HCT116 (cell line): Measurements from ENCODE around the gene TRPC4. TPM values are rescaled to one million over a fixed set of nuclear protein-coding genes. Genes with fewer than 3 reads are reported as not detected.

ENCODE experiments used
- ATAC-seq: fragments of 200-7000 bp; cut with Tn5 transposase; 2 replicates; pipeline ENCODE4 v1.9.1; 2020; ENCODE audit warnings: mild to moderate bottlenecking, moderate library complexity
- BruUV-seq: library from RNA; stranded (reverse); fragments of 400-500 nt; replicated peaks from 2 replicates; lab custom pipeline; 2021; lab: Mats Ljungman, UMichigan
- CTCF ChIA-PET: fragments of 300-600 bp; sonication (Branson Sonifier 250); formaldehyde crosslinking; loops from one replicate; lab custom pipeline; 2021; ENCODE audit warnings: antibody characterized with exemption; lab: Charles Lee
- POLR2A ChIA-PET: fragments of 300-600, 350-600 bp; sonication (Branson Sonifier 250); formaldehyde crosslinking; loops from one replicate; lab custom pipeline; 2021; ENCODE audit warnings: antibody characterized with exemption; lab: Charles Lee
- RAD21 ChIA-PET, 2 experiments: fragments of 300-600 bp; sonication (Branson Sonifier 250); formaldehyde crosslinking; loops; one replicate each; lab custom pipeline; 2023; ENCODE audit warnings: low total read pairs in 2 of 2; ENCODE audit not compliant: uncharacterized antibody in 2 of 2, unreplicated experiment in 2 of 2, low non-redundant PET in 1 of 2; lab: Charles Lee
- DNase-seq: peaks from one replicate; pipeline ENCODE4 v3.0.0-alpha.2; 2010; ENCODE audit warnings: low read depth, low spot score
- H2AFZ ChIP-seq: fragments of 200-600 bp; shearing (Covaris generic), sonication (generic); 2 replicates; pipeline ENCODE4 v1.6.1; 2017; ENCODE audit warnings: low read depth, mixed run types, mixed read lengths, antibody characterized with exemption, low read length; ENCODE audit not compliant: poor library complexity, severe bottlenecking
- H3K27ac ChIP-seq: 2 replicates; pipeline ENCODE4 v1.5.1; 2012; ENCODE audit warnings: low read depth, low read length
- H3K27me3 ChIP-seq: fragments of 200-600 bp; sonication (generic); 2 replicates; pipeline ENCODE4 v1.6.1; 2016; ENCODE audit warnings: mixed run types, low read length, mixed read lengths; ENCODE audit not compliant: insufficient read depth
- H3K36me3 ChIP-seq, 2 experiments: fragments of 200-500 bp in 1 of 2; fragments of 200-600 bp in 1 of 2; sonication (Bioruptor generic) in 1 of 2; sonication (generic) in 1 of 2; 2 replicates each; pipeline versions ENCODE4 v1.5.1 to v1.6.1; 2014 to 2016; ENCODE audit warnings: low read length in 2 of 2, inconsistent platforms in 1 of 2, mixed read lengths in 1 of 2, mixed run types in 1 of 2; ENCODE audit not compliant: insufficient read depth in 2 of 2, control insufficient read depth in 1 of 2
- H3K4me1 ChIP-seq, 2 experiments: fragments of 200-600 bp in 1 of 2; sonication (generic) in 1 of 2; 2 replicates each; pipeline versions ENCODE4 v1.5.1 to v1.6.1; 2012 to 2017; ENCODE audit warnings: low read length in 2 of 2, inconsistent platforms in 1 of 2, mild to moderate bottlenecking in 1 of 2, mixed read lengths in 1 of 2, mixed run types in 1 of 2, moderate library complexity in 1 of 2; ENCODE audit not compliant: insufficient read depth in 2 of 2, control insufficient read depth in 1 of 2
- H3K4me2 ChIP-seq: fragments of 200-600 bp; sonication (generic); 2 replicates; pipeline ENCODE4 v1.6.1; 2017; ENCODE audit warnings: mixed run types, low read length, mixed read lengths
- H3K4me3 ChIP-seq, 2 experiments: fragments of 200-600 bp in 1 of 2; sonication (generic) in 1 of 2; replicated peaks in 1 of 2; 2 replicates each; pipeline ENCODE4 v1.5.1; 2011 to 2016; ENCODE audit warnings: low read length in 2 of 2, control low read depth in 1 of 2, low read depth in 1 of 2, mild to moderate bottlenecking in 1 of 2, mixed read lengths in 1 of 2, mixed run types in 1 of 2
- H3K79me2 ChIP-seq: fragments of 200-600 bp; sonication (generic); 2 replicates; pipeline ENCODE4 v1.6.1; 2017; ENCODE audit warnings: mild to moderate bottlenecking, mixed run types, low read length, moderate library complexity, mixed read lengths; ENCODE audit not compliant: insufficient read depth
- H3K9ac ChIP-seq: fragments of 200-600 bp; sonication (generic); 2 replicates; pipeline ENCODE4 v1.6.1; 2016; ENCODE audit warnings: low read length, mixed read lengths
- H3K9me2 ChIP-seq: fragments of 200-600 bp; sonication (generic), shearing (Covaris generic); 2 replicates; pipeline ENCODE4 v1.6.1; 2017; ENCODE audit warnings: mixed run types, mild to moderate bottlenecking, moderate library complexity; ENCODE audit not compliant: insufficient read depth
- H3K9me3 ChIP-seq, 2 experiments: fragments of 200-500 bp in 1 of 2; fragments of 200-600 bp in 1 of 2; sonication (Bioruptor generic) in 1 of 2; sonication (generic) in 1 of 2; 2 replicates each; pipeline ENCODE4 v1.6.1; 2014 to 2017; ENCODE audit warnings: low read length in 2 of 2, mixed read lengths in 2 of 2, inconsistent platforms in 1 of 2, low read depth in 1 of 2, mild to moderate bottlenecking in 1 of 2, mixed run types in 1 of 2, moderate library complexity in 1 of 2; ENCODE audit not compliant: control insufficient read depth in 1 of 2, insufficient read depth in 1 of 2
- H4K20me1 ChIP-seq: fragments of 200-600 bp; sonication (generic), shearing (Covaris generic); 2 replicates; pipeline ENCODE4 v1.6.1; 2017; ENCODE audit warnings: mixed run types, mild to moderate bottlenecking, moderate library complexity; ENCODE audit not compliant: insufficient read depth
- ATF3 ChIP-seq: IDR thresholded peaks from 2 replicates; pipeline ENCODE4 v1.6.1; 2012
- EGR1 ChIP-seq: IDR thresholded peaks from 2 replicates; pipeline ENCODE4 v1.6.1; 2012; ENCODE audit warnings: low read depth
- ELF1 ChIP-seq: IDR thresholded peaks from 2 replicates; pipeline ENCODE4 v1.6.1; 2012; ENCODE audit warnings: low read depth, borderline replicate concordance
- EZH2phosphoT487 ChIP-seq: fragments of 200-600 bp; IDR thresholded peaks from 2 replicates; pipeline ENCODE4 v1.6.1; 2018; ENCODE audit warnings: antibody characterized with exemption, borderline replicate concordance
- JUND ChIP-seq: IDR thresholded peaks from 2 replicates; pipeline ENCODE4 v1.6.1; 2012
- POLR2AphosphoS5 ChIP-seq: IDR thresholded peaks from 2 replicates; pipeline ENCODE4 v1.6.1; 2011; ENCODE audit warnings: mild to moderate bottlenecking, low read depth, low read length, moderate library complexity
- RAD21 ChIP-seq: IDR thresholded peaks from 2 replicates; pipeline ENCODE4 v1.6.1; 2012; ENCODE audit warnings: low read depth, mild to moderate bottlenecking
- SIN3A ChIP-seq: IDR thresholded peaks from 2 replicates; pipeline ENCODE4 v1.6.1; 2012; ENCODE audit warnings: low read depth
- SP1 ChIP-seq: IDR thresholded peaks from 2 replicates; pipeline ENCODE4 v1.6.1; 2012; ENCODE audit warnings: low read depth
- SRF ChIP-seq: IDR thresholded peaks from 2 replicates; pipeline ENCODE4 v1.6.1; 2012; ENCODE audit warnings: low read depth
- TCF7L2 ChIP-seq: IDR thresholded peaks from 2 replicates; pipeline ENCODE4 v1.7.0; 2011; ENCODE audit warnings: borderline replicate concordance, inconsistent platforms; ENCODE audit not compliant: insufficient read depth, insufficient read length; ENCODE audit errors: extremely low read depth
- YY1 ChIP-seq: IDR thresholded peaks from 2 replicates; pipeline ENCODE4 v1.6.1; 2011; ENCODE audit warnings: low read length, low read depth, moderate library complexity, mild to moderate bottlenecking; ENCODE audit not compliant: insufficient replicate concordance; ENCODE audit errors: extremely low read depth
- ZBTB33 ChIP-seq: IDR thresholded peaks from 2 replicates; pipeline ENCODE4 v1.6.1; 2011; ENCODE audit warnings: mild to moderate bottlenecking, low read length, moderate library complexity; ENCODE audit not compliant: insufficient replicate concordance; ENCODE audit errors: extremely low read depth
- ZFX ChIP-seq: fragments of 450-650 bp; IDR thresholded peaks from 2 replicates; pipeline ENCODE4 v1.6.1; 2017
- ZNF274 ChIP-seq: fragments of 200-500 bp; sonication (Bioruptor generic); IDR thresholded peaks from 2 replicates; pipeline ENCODE4 v1.6.1; 2014; ENCODE audit warnings: mild to moderate bottlenecking, low read depth, low read length, inconsistent platforms
- intact Hi-C: fragments of 100-400 bp; cut with micrococcal nuclease; formaldehyde crosslinking; loops from 2 replicates; pipeline ENCODE4 v1.10.0; 2022
- total RNA-seq: library from RNA; stranded (reverse); gene quantifications from one replicate; pipeline ENCODE4 v1.2.1, GENCODE V29; 2021; ENCODE audit not compliant: unreplicated experiment

The TRPC4 gene
- total RNA-seq, 1 experiment from 2014 or later: not detected

GRCh38 chr13:37878921-37879320 is 9.3 kb upstream of the TRPC4 start:
- Histone ChIP-seq H3K79me2 (no peaks in the 10 kb centered on the region), H3K9me2 (no peaks in the 10 kb centered on the region), H3K27ac (no peak overlapping the region), H3K4me2 (no peak overlapping the region), H2AFZ (no peak overlapping the region), H3K36me3 (no peaks in the 10 kb centered on the region), H3K4me3 (no peak overlapping the region), H3K27me3 (no peaks in the 10 kb centered on the region), H4K20me1 (no peaks in the 10 kb centered on the region)
- ChIA-PET CTCF (no interaction called here), POLR2A (no interaction called here), RAD21 (no interaction called here)
- intact Hi-C loops: no loop called here
- BruUV-seq: no TSS peak
- DNase-seq (no peak), ATAC-seq (no peak)
- no peak for TF ChIP-seq EGR1
- TF ChIP-seq EZH2phosphoT487: no peak
- no peak for TF ChIP-seq YY1
- TF ChIP-seq SIN3A: no peak
- no peak for TF ChIP-seq ZBTB33
- TF ChIP-seq POLR2AphosphoS5: no peak
- TF ChIP-seq TCF7L2: no peak
- TF ChIP-seq ZFX: no peak
- TF ChIP-seq, all 23 proteins: peak for 0
- no peak overlapping the region for H3K9ac ChIP-seq
- peaks cover 4 to 27% of the 10 kb centered on the region in 2 experiments; a peak in 2 of 4 replicates for H3K9me3 ChIP-seq
- H3K4me1 ChIP-seq: no peaks in the 10 kb centered on the region

- Histone ChIP-seq H3K9me3 (peaks cover 4 to 27% of the 10 kb centered on the region in 2 experiments; a peak in 2 of 4 replicates), H3K4me3 (no peak overlapping the region), H3K4me2 (no peak overlapping the region), H3K9ac (no peak overlapping the region), H3K9me2 (no peaks in the 10 kb centered on the region), H4K20me1 (no peaks in the 10 kb centered on the region), H3K36me3 (no peaks in the 10 kb centered on the region), H3K27me3 (no peaks in the 10 kb centered on the region), H3K79me2 (no peaks in the 10 kb centered on the region), H2AFZ (no peak overlapping the region), H3K4me1 (no peaks in the 10 kb centered on the region), H3K27ac (no peak overlapping the region)
- no TSS peak for BruUV-seq
- RAD21 ChIA-PET: no interaction called here
- DNase-seq (no peak), ATAC-seq (no peak)
- CTCF ChIA-PET: no interaction called here
- intact Hi-C loops: no loop called here
- TF ChIP-seq YY1 (no peak), JUND (no peak), SP1 (no peak), POLR2AphosphoS5 (no peak), ATF3 (no peak), ZFX (no peak), SRF (no peak), ELF1 (no peak), EGR1 (no peak), EZH2phosphoT487 (no peak), ZNF274 (no peak), SIN3A (no peak), RAD21 (no peak)
- POLR2A ChIA-PET: no interaction called here
Observed at GRCh38 chr13:37878496-37878895, 8.9 kb upstream of the TRPC4 start.
